Measurements from ENCODE around the gene NCEH1. TPM values are rescaled to one million over a fixed set of nuclear protein-coding genes. Genes with fewer than 3 reads are reported as not detected.

NCEH1 gene
- polyA plus RNA-seq, 3 donors from 2014 or later, result 3.0 to 7.1 (median 4.5) TPM

DNA sequence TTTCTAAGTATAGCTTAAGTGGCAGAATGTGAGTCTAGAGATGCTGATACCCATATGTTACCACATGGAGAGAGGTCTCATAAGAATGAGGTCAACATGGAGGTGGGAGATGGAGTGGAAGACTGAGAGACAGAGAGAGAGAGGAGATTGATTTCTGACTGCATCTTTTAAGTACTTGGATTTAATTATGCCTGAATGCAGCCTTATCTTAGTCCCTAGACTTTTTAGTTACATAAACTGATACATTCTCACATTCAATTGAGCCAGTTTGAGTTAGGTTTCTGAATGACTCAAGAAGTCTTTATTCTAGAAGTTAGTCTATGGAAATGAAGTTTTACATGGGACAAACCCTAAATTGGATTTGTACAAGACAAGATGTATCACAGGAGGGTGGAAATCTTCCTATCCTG is 129.1 kb downstream of the NCEH1 start:
- no peaks in the 10 kb centered on the region for H3K27me3 Mint-ChIP-seq (ENCODE audit: low read depth in 3 of 3)
- peak overlapping the region; percentile 63 to 92 (median 90) for H3K27ac Mint-ChIP-seq
- H3K4me1 Mint-ChIP-seq, result peaks cover 83 to 85% of the 10 kb centered on the region in 2 donors
- H3K4me3 Mint-ChIP-seq, result peak overlapping the region; percentile 64 to 82 (median 78)
- no peak for DNase-seq
- H3K36me3 Mint-ChIP-seq, result peaks cover 0 to 16% (median 0%) of the 10 kb centered on the region in 3 donors
- H3K9me3 Mint-ChIP-seq, result no peaks in the 10 kb centered on the region

DNA sequence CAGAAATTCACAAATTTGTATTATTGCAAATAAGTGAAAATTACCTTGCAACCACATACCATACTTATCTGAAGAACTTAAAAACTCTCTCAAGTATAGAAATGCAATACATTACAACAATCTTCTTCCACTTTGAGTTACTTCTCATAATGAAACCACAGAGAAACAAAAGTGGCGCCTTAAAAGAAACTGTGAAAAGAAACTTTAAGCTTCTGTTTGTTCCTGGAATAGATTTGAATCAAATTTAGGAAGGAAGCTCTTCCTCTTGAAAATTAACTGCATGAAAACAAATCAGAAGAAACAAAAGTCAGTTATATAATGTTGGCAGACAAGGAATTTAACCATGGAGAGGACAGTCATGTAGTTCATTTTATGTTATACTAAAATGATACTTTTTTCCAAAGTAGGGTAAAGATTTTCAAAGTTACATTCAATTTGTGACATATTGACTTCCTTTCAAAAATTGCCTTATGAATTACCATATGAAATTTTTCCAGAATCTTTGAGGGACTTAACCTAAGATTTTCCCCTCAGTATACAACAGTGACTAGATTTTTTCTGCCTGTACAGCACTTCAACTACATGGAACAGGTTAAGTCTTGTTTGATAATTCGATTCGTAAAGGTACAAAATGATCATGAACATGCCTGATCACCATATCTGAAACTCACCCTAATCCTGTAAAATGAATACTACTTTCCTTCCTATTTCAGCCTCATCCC is 130.0 kb downstream of the NCEH1 start:
- Mint-ChIP-seq H3K27ac (peak overlapping the region; percentile 66 to 92 (median 91)), H3K27me3 (ENCODE audit: low read depth in 3 of 3) (no peaks in the 10 kb centered on the region), H3K9me3 (no peaks in the 10 kb centered on the region), H3K36me3 (peaks cover 0 to 16% (median 0%) of the 10 kb centered on the region in 3 donors), H3K4me1 (peaks cover 74 to 76% of the 10 kb centered on the region in 2 donors), H3K4me3 (peak overlapping the region; percentile 42 to 82 (median 78))
- DNase-seq, result no peak

Other genes with a start within 250 kb of the NCEH1 start
- gene TNFSF10, start 187.6 kb downstream of the NCEH1 start, polyA plus RNA-seq, result 10 to 100 TPM; 30.8 to 49.7 (median 44.6) TPM
- gene ECT2, start 39.7 kb upstream of the NCEH1 start, polyA plus RNA-seq, result 1 to 10 TPM; 2.7 to 4.8 (median 2.8) TPM

Data from immature natural killer cell (primary cell).